ENCODE data around the gene SDC1. TPM values are rescaled to one million over a fixed set of nuclear protein-coding genes. Genes with fewer than 3 reads are reported as not detected.

The SDC1 gene
- total RNA-seq, 1 donor from 2014 or later, result 85.4 TPM

GRCh38 chr2:20159411-20160070, 65.4 kb downstream of the SDC1 start:
- Mint-ChIP-seq H3K4me1 (no peaks in the 10 kb centered on the region), H3K27ac (ENCODE audit: unreplicated experiment) (no peak overlapping the region), H3K27me3 (ENCODE audit: low read depth) (peaks cover 5% of the 10 kb centered on the region), H3K9me3 (peaks cover 8% of the 10 kb centered on the region), H3K4me3 (no peak overlapping the region), H3K36me3 (ENCODE audit: low read depth) (peaks cover 3% of the 10 kb centered on the region)
- TF ChIP-seq, protein P1, sequence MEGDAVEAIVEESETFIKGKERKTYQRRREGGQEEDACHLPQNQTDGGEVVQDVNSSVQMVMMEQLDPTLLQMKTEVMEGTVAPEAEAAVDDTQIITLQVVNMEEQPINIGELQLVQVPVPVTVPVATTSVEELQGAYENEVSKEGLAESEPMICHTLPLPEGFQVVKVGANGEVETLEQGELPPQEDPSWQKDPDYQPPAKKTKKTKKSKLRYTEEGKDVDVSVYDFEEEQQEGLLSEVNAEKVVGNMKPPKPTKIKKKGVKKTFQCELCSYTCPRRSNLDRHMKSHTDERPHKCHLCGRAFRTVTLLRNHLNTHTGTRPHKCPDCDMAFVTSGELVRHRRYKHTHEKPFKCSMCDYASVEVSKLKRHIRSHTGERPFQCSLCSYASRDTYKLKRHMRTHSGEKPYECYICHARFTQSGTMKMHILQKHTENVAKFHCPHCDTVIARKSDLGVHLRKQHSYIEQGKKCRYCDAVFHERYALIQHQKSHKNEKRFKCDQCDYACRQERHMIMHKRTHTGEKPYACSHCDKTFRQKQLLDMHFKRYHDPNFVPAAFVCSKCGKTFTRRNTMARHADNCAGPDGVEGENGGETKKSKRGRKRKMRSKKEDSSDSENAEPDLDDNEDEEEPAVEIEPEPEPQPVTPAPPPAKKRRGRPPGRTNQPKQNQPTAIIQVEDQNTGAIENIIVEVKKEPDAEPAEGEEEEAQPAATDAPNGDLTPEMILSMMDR (conservative IDR thresholded peaks at IDR 0.05), result no peak
- DNase-seq (ENCODE audit: low read depth, low spot score), result no peak

GRCh38 chr2:20157193-20157891, 67.6 kb downstream of the SDC1 start:
- Mint-ChIP-seq H3K36me3 (ENCODE audit: low read depth) (peaks cover 3% of the 10 kb centered on the region), H3K27me3 (ENCODE audit: low read depth) (peaks cover 2% of the 10 kb centered on the region), H3K4me3 (no peak overlapping the region), H3K9me3 (peaks cover 8% of the 10 kb centered on the region), H3K4me1 (no peaks in the 10 kb centered on the region), H3K27ac (ENCODE audit: unreplicated experiment) (no peak overlapping the region)
- TF ChIP-seq, protein P1 (conservative IDR thresholded peaks at IDR 0.05), result no peak
- no peak for DNase-seq (ENCODE audit: low read depth, low spot score)

DNA sequence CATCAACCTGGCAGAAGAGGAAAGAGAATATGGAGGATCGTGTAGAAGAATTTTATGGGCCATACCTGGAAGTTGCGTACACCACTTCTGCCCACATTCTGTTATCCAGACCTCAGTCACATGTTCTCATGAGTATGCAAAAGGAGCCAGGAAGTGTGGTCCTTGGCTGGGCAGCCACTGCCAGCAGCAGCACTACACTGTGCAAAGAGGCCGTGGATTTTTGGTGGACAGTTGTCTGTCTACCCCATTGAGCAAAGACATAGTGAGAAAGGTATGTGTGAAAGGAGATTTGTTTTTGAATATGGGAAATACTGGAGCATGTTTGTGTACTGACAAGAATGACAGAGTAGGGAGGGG, 68.1 kb downstream of the SDC1 start:
- Mint-ChIP-seq H3K27ac (ENCODE audit: unreplicated experiment) (no peak overlapping the region), H3K27me3 (ENCODE audit: low read depth) (no peaks in the 10 kb centered on the region), H3K36me3 (ENCODE audit: low read depth) (peaks cover 3% of the 10 kb centered on the region), H3K4me1 (no peaks in the 10 kb centered on the region), H3K9me3 (peaks cover 8% of the 10 kb centered on the region), H3K4me3 (no peak overlapping the region)
- TF ChIP-seq, protein P1 (conservative IDR thresholded peaks at IDR 0.05), result no peak
- DNase-seq (ENCODE audit: low read depth, low spot score), result no peak

GRCh38 chr2:20156076-20156759, 68.7 kb downstream of the SDC1 start:
- Mint-ChIP-seq H3K27ac (ENCODE audit: unreplicated experiment) (no peak overlapping the region), H3K4me3 (no peak overlapping the region), H3K4me1 (peaks cover 2% of the 10 kb centered on the region), H3K9me3 (peaks cover 8% of the 10 kb centered on the region), H3K27me3 (ENCODE audit: low read depth) (no peaks in the 10 kb centered on the region), H3K36me3 (ENCODE audit: low read depth) (peaks cover 3% of the 10 kb centered on the region)
- TF ChIP-seq, protein P1 (conservative IDR thresholded peaks at IDR 0.05), result no peak
- no peak for DNase-seq (ENCODE audit: low read depth, low spot score)

GRCh38 chr2:20153131-20153851, 71.6 kb downstream of the SDC1 start:
- Mint-ChIP-seq H3K27ac (ENCODE audit: unreplicated experiment) (no peak overlapping the region), H3K27me3 (ENCODE audit: low read depth) (no peaks in the 10 kb centered on the region)

More at GRCh38 chr2:20153131-20153851, 71.6 kb downstream of the SDC1 start:
- Mint-ChIP-seq H3K9me3 (no peaks in the 10 kb centered on the region), H3K4me1 (peaks cover 29% of the 10 kb centered on the region), H3K36me3 (ENCODE audit: low read depth) (no peaks in the 10 kb centered on the region), H3K4me3 (no peak overlapping the region)
- no peak for DNase-seq (ENCODE audit: low read depth, low spot score)
- TF ChIP-seq, protein P1 (conservative IDR thresholded peaks at IDR 0.05), result no peak
